Measurements from ENCODE around the gene PAQR8. TPM values are rescaled to one million over a fixed set of nuclear protein-coding genes. Genes with fewer than 3 reads are reported as not detected.

Gene PAQR8
- total and polyA plus RNA-seq, 2 of the 13 experiments (the other 11 are each of a cell fraction or from before 2014, with no cell fraction given), result 37.7 to 50.7 TPM

GRCh38 chr6:52376763-52377162 lies 14.8 kb downstream of the PAQR8 start:
- no peak overlapping the region; a peak in 1 of 6 replicates for H3K4me3 ChIP-seq (replicated peaks in 1 of 3; ENCODE audit: insufficient read depth in 1 of 3, low read depth in 2 of 3, low read length in 3 of 3)
- ChIA-PET CTCF (ENCODE audit: low intra/inter-chr PET ratio, low total read pairs) (no interaction called here), POLR2A (interaction anchor here (1.4 kb wide), 1 partner anchor 15 kb away, joined by 6 read pairs; the partner anchor contains the start of gene PAQR8)
- intact Hi-C loops (cut with micrococcal nuclease; ENCODE audit: unreplicated experiment), result no loop called here
- FAIRE-seq (peak; percentile 76), DNase-seq (ENCODE audit: low spot score) (peak; percentile 82), ATAC-seq (peak; percentile 88)
- peaks cover 64% of the 10 kb centered on the region for H3K4me1 ChIP-seq (ENCODE audit: insufficient read depth, low read length)
- no peaks in the 10 kb centered on the region for H3K27me3 ChIP-seq (ENCODE audit: control insufficient read depth in 1 of 2, insufficient read depth in 2 of 2, low read length in 2 of 2)
- H3K9ac ChIP-seq (ENCODE audit: insufficient read depth, low read depth, low read length), result no peak overlapping the region
- 44% methylated on average over 3 of the region's 3 CpGs for WGBS (ENCODE audit: low lambda C conversion rate)
- H4K20me1 ChIP-seq (ENCODE audit: insufficient read depth, low read length), result peaks cover 20% of the 10 kb centered on the region
- peak overlapping the region; percentile 52 for H3K4me2 ChIP-seq (ENCODE audit: low read depth, low read length)
- in situ Hi-C loops (cut with HindIII; ENCODE audit: extremely low pct_ligation_motif_present, low pct_unique_long_range_greater_than_20kb), result no loop called here
- H3K9me3 ChIP-seq (ENCODE audit: low read length), result no peaks in the 10 kb centered on the region
- peaks cover 70% of the 10 kb centered on the region for H3K79me2 ChIP-seq (ENCODE audit: insufficient read depth, low read length)
- peaks cover 4 to 22% of the 10 kb centered on the region in 2 experiments for H3K36me3 ChIP-seq (replicated peaks in 1 of 2; ENCODE audit: control insufficient read depth in 1 of 2, insufficient read depth in 2 of 2, low read length in 2 of 2)
- H2AFZ ChIP-seq (ENCODE audit: low read length), result no peak overlapping the region
- BruUV-seq (replicated peaks), result no TSS peak
- no peak overlapping the region for H3K27ac ChIP-seq (ENCODE audit: extremely low read length, insufficient read depth, low read length)
- TF ChIP-seq RCOR2 (CRISPR knock-in tag; IDR thresholded peaks at IDR 0.05) (0 out of 2 replicates have a peak, but pooled peaks have one; percentile 16), PITX1 (CRISPR knock-in tag; IDR thresholded peaks at IDR 0.05) (peak; percentile 44; the same call in 1 of the 2 replicates), ZNF614 (CRISPR knock-in tag; IDR thresholded peaks at IDR 0.05; ENCODE audit: borderline replicate concordance) (peak; percentile 49; the same call in 1 of the 2 replicates), SAP130 (CRISPR knock-in tag; IDR thresholded peaks at IDR 0.05; ENCODE audit: low read depth) (peak; percentile 64), LCORL (IDR thresholded peaks at IDR 0.05) (no peak), LCORL (CRISPR knock-in tag; IDR thresholded peaks at IDR 0.05) (peak; percentile 43; the same call in 1 of the 2 replicates), FOXA1 (IDR thresholded peaks at IDR 0.05) (no peak), FOXA1 (CRISPR knock-in tag; IDR thresholded peaks at IDR 0.05) (0 out of 2 replicates have a peak, but pooled peaks have one; percentile 30), MED1 (CRISPR knock-in tag; IDR thresholded peaks at IDR 0.05) (0 out of 2 replicates have a peak, but pooled peaks have one; percentile 28), GATAD2A (CRISPR knock-in tag; IDR thresholded peaks at IDR 0.05) (peak; percentile 78), HOMEZ (CRISPR knock-in tag; IDR thresholded peaks at IDR 0.05; ENCODE audit: low read depth) (peak; percentile 19; the same call in 1 of the 2 replicates), TGIF2 (CRISPR knock-in tag; IDR thresholded peaks at IDR 0.05) (peak; percentile 17; the same call in 1 of the 2 replicates), HNF4G (IDR thresholded peaks at IDR 0.05; ENCODE audit: borderline replicate concordance, low read depth, low read length) (peak; percentile 18; the same call in 1 of the 2 replicates), HNF4G (CRISPR knock-in tag; IDR thresholded peaks at IDR 0.05; ENCODE audit: borderline replicate concordance, low read depth) (no peak), ATM (IDR thresholded peaks at IDR 0.05; ENCODE audit: borderline replicate concordance) (no peak), BCL6 (CRISPR knock-in tag; IDR thresholded peaks at IDR 0.05) (peak; percentile 71; the same call in 1 of the 2 replicates), SNAPC2 (CRISPR knock-in tag; IDR thresholded peaks at IDR 0.05) (0 out of 2 replicates have a peak, but pooled peaks have one; percentile 45), U2AF1 (optimal IDR thresholded peaks at IDR 0.05; ENCODE audit: low read depth, low read length) (no peak), IRF2 (CRISPR knock-in tag; IDR thresholded peaks at IDR 0.05) (peak; percentile 56; the same call in 1 of the 2 replicates), KAT8 (CRISPR knock-in tag; IDR thresholded peaks at IDR 0.05) (0 out of 2 replicates have a peak, but pooled peaks have one; percentile 27)
- TF ChIP-seq, protein P1, sequence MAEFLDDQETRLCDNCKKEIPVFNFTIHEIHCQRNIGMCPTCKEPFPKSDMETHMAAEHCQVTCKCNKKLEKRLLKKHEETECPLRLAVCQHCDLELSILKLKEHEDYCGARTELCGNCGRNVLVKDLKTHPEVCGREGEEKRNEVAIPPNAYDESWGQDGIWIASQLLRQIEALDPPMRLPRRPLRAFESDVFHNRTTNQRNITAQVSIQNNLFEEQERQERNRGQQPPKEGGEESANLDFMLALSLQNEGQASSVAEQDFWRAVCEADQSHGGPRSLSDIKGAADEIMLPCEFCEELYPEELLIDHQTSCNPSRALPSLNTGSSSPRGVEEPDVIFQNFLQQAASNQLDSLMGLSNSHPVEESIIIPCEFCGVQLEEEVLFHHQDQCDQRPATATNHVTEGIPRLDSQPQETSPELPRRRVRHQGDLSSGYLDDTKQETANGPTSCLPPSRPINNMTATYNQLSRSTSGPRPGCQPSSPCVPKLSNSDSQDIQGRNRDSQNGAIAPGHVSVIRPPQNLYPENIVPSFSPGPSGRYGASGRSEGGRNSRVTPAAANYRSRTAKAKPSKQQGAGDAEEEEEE (CRISPR knock-in tag; IDR thresholded peaks at IDR 0.05; ENCODE audit: borderline replicate concordance), result no peak
- TF ChIP-seq, protein P2, sequence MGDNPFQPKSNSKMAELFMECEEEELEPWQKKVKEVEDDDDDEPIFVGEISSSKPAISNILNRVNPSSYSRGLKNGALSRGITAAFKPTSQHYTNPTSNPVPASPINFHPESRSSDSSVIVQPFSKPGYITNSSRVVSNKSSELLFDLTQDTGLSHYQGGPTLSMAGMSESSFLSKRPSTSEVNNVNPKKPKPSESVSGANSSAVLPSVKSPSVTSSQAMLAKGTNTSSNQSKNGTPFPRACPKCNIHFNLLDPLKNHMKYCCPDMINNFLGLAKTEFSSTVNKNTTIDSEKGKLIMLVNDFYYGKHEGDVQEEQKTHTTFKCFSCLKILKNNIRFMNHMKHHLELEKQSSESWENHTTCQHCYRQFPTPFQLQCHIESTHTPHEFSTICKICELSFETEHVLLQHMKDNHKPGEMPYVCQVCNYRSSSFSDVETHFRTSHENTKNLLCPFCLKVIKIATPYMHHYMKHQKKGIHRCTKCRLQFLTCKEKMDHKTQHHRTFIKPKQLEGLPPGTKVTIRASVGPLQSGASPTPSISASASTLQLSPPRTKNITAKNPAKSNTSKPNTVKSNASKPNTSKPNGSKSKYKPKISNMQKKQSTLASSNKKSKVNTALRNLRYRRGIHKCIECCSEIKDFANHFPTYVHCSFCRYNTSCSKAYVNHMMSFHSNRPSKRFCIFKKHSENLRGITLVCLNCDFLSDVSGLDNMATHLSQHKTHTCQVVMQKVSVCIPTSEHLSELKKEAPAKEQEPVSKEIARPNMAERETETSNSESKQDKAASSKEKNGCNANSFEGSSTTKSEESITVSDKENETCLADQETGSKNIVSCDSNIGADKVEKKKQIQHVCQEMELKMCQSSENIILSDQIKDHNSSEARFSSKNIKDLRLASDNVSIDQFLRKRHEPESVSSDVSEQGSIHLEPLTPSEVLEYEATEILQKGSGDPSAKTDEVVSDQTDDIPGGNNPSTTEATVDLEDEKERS (CRISPR knock-in tag; IDR thresholded peaks at IDR 0.05), result 0 out of 2 replicates have a peak, but pooled peaks have one; percentile 59
